ENCODE data around the gene GCLC.
"Not testable (repeated sequence)": the region's sequence is repeated elsewhere in the genome, so short reads cannot be mapped to it uniquely, and the experiment has no call there.

The GCLC gene

DNA sequence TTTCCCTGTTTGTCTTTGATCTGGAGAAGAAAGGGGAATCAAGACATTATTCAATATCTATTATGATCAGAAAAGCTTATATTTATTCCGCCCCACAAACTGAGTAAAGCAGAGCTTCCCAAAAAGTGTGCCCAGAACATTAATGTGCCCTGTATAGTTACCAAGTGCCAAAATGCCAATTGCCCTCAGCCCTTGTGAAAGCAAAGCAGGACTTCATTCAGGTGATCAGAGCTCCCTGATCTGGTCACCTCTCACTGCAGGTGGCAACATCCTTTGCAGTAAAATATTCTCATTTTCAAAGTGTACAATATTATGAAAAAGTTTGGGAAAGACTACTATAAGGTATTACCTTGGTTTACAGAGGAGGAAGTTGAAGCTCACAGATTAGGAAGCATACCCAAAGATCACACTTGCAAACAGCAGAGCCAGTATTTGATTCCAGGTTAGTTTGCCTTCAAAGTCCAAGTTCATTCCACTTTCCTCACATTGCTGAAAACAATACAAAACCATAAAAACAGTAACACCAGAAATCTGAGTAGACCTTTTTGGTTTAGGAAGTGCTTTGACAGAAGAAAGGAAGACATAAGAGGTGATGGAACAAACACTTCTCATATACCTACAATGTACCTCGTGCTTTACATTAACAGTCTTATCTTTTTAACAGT, 19.6 kb upstream of the GCLC start:
- DNase-seq (ENCODE audit: low read depth in 1 of 2, low spot score in 1 of 2), result no peak

DNA sequence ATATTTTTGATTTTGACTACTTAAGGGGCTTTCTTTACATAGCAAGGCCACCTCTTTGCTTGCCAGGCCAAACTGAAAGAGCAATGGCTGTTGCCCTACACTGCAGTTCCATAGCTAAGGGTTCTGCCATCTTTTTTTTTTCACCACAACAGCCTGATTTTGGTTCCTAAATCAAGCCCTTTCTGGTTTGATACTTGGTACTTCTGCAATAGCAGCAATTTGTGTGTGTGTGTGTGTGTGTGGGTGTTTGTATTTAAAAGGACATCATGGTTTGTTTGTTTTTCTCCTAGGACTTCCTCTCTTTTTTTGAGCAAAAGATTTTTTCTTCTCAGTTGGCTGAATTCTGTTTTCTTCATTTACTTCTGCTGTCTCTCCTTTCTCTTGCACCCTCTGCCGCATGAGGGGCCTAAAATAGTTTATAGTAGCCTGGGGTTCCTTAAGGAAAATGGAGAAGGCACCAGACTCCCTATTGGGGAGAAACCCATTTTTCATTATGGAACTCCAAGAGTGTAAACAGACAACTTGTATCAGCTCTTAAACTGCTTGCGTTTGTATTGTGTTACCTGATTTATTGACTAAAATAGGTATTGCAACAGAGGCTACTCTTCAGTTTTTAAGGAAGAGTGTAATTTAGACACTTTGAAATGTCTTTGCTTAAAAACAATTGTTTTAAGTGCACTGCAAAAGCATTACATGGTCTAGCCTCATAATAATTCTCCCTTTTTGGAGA, 12.2 kb upstream of the GCLC start:
- no peak for DNase-seq (ENCODE audit: low read depth in 1 of 2, low spot score in 1 of 2)

DNA sequence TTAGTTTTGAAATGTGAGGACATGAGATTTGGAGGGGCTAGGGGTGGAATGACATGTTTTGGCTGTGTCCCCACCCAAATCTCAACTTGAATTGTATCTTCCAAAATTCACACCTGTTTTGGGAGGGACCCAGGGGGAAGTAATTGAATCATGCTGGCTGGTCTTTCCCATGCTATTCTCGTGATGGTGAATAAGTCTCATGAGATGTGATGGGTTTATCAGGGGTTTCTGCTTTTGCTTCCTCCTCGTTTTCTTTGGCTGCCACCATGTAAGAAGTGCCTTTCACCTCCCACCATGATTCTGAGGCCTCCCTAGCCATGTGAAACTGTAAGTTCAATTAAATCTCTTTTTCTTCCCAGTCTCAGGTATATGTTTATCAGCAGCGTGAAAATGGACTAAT, 8.7 kb upstream of the GCLC start:
- DNase-seq (ENCODE audit: low read depth in 1 of 2, low spot score in 1 of 2), result not testable (repeated sequence)

DNA sequence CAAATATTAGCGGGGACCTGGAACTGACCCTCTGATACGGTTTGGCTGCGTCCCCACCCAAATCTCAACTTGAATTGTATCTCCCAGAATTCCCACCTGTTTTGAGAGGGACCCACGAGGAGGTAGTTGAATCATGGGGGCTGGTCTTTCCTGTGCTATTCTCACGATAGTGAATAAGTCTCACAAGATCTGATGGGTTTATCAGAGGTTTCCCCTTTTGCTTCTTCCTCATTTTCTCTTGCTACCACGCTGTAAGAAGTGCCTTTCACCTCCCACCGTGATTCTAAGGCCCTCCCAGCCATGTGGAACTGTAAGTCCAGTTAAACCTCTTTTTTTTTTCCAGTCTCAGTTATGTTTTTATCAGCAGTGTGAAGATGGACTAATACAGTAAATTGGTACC, 6.8 kb upstream of the GCLC start:
- not testable (repeated sequence) for DNase-seq (ENCODE audit: low read depth in 1 of 2, low spot score in 1 of 2)

DNA sequence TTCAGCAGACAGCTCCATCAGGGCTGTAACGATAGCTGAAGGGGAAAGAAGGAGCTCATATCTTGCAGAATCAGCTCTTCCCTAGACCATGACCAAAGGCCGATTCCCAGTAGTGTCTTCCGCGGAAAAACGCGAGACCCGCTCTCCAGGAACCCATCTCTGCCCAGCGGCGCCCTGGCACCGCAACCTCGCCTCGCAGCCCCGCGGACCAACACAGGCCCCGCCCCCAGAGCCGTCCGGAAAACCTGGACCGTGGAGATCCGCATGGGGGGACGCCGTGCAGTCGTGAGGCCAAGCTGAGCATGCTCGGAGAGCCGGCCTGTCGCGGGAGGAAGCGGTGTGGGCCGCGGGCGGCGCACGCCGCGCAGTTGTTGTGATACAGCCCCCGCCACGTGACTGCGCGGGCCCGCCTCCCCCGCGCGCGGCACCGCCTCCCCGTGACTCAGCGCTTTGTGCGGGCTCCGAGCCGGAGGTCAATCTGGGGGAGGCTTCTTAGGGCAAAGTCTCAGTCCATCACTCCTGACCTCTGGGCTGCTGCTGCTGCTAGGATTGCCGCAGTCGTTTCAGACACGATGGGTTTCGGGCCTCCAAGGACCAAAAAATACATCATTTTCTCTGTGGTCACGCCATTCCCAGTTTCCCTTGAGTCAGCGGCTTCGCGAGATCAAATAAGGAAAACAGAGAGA, 3.1 kb upstream of the GCLC start:
- peak; percentile 83 to 90 for DNase-seq (ENCODE audit: low read depth in 1 of 2, low spot score in 1 of 2)

DNA sequence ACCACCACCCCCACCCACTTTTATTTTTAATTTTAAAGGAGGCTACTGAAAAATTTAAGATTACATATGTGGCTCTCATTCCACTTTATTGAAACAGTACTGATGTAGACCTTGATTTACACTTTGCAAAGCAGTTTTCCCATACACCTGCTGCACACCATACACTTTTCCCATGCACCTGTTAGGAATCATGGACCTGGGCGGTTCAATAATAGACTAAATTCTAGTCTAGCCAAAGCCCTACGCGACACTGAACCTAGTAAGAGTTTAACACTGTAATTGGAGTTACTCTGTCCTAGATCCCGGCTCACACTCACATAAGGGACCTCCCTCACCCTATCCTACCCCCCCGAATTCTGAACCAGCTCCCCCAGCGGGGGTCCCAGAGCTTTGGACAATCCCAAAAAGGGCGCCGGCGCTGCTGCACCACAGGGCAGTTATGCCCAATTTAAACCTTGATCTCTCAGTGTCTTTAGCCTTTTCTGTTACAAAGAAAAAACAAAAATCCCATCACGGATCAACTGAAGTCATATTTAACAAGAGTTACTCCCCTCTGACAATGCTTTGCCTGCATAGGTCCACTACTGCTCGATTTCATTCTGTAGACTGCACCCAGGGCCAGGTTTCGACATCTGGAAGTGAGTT, 2.4 kb upstream of the GCLC start:
- no peak for DNase-seq (ENCODE audit: low read depth in 1 of 2, low spot score in 1 of 2)

DNA sequence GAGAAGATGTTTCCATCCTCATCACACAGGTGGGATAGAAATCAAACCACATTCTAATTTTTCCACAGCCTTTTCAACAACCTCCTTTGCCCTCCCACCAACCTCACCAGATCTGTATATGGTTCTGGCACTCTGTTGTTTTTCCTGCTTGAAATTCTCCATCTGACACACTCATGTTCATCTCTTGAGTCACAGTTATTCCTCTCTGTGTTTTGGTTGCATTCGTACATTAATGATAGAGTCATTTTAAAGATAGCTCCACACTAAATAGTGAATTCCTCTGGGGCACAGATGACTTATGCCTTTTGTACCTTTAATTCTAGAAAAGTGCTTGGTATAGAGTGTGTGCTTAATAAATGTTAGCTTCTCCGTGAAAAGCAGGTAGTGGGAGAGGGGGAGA, 1.4 kb upstream of the GCLC start:
- DNase-seq (ENCODE audit: low read depth in 1 of 2, low spot score in 1 of 2), result no peak

DNA sequence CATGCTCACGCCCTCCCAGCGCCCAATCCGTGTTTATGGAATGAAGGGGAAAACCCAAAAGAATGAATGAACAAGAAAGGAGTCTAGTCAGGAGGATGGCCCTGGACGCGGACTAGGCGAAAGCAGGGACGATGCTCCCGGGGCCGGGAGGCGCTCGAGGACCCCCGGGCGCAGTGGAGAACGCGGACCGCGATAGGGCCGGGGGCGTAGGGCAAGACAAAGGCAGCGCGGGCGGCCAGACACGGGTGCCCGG, 758 bp downstream of the GCLC start:
- no peak for DNase-seq (ENCODE audit: low read depth in 1 of 2, low spot score in 1 of 2)

DNA sequence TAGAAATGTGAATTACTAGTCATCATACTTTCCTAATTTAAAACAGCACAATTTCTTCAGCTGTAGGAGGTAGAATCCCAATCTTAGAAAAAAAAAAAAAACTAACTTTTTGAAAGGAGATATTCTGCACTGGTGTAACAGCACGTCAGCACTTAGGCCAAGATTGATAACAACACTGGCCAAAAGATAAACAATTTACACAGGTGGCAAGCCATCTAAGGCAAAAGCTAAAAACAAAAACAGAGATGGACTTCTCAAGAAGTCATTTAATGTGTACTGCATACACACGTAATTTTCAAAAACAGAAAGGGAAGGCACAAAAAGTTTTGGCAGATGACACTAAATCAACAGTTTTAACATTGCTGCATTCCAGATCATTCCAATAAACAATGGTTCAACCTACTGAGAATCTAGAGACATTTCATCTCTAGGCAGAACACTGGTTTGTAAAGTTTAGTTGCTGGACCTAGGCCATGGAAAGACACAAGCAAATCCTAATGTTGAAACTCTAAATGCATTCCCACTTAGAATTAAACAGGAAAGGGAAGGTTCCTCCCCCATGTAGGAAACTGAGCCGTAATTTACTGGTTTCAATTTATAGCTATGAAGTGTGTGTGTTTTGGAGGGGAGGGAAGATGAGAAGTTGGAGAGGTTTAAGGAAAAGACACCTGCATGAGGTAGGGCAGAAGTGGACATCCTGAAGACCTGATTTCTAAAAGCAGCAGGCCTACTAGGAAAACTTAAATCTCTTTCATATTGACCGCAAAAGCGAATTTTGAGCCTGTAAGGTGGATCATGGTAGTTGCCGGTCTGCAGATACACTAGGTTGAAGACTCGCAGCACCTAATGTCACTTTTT, 1.3 kb downstream of the GCLC start:
- no peak for DNase-seq (ENCODE audit: low read depth in 1 of 2, low spot score in 1 of 2)

DNA sequence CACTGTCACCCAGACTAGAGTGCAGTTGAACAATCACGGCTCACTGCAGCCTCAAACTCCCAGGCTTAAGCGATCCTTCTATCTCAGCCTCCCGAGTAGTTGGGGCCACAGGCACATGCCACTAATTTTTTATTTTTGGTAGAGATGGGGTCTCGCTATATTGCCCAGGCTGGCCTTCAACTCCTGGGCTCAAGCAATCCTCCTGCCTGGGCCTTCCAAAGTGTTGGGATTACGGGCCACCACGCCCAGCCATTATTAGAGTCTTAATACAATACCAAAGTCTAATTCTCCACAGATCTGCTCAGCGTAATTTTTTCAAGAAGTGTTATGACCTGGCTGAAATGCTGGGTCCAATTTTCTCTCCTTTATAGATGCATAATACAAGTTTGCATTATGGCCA, 3.0 kb downstream of the GCLC start:
- DNase-seq (ENCODE audit: low read depth in 1 of 2, low spot score in 1 of 2), result no peak

DNA sequence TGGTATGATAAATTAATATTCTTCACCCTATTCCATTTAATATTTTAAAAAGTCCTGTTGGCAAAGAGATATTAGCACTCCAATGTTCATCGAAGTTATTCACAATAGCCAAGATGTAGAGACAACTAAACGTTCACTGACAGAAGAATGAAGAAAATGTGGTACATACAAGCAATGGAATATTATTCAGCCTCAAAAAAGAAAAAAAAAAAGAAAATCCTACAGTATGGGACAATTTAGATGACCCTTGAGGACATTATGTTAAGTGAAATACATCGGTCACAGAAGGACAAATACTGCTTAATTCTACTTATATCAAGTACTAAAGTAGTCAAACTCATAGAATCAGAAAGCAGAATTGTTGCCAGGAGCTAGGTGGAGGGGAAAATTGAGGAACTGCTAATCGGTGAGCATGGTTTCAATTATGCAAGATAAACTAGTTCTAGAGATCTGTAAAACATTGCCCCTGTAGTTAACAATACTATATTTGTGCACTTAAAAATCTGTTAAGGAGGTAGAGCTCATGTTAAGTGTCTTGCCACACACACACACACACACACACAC, 4.7 kb downstream of the GCLC start:
- DNase-seq (ENCODE audit: low read depth in 1 of 2, low spot score in 1 of 2), result no peak

DNA sequence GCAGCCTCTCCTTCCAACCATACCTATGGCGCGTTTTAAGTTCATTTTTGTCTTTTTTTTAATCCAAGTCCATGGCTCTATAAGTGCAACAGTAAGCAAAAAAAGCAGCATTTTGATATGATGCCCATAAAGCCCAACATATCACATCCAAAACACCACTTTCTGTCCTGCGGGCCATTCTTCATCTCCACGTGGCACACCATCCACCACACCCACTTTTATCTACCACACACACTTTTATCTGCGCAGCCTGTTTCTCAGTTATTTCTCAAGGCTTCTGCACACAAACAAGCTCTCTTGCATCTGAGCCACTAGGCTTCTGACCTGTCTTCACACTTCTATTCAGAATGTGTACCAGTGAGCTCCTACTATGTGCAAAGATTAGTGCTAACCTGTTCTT, 5.3 kb downstream of the GCLC start:
- no peak for DNase-seq (ENCODE audit: low read depth in 1 of 2, low spot score in 1 of 2)

DNA sequence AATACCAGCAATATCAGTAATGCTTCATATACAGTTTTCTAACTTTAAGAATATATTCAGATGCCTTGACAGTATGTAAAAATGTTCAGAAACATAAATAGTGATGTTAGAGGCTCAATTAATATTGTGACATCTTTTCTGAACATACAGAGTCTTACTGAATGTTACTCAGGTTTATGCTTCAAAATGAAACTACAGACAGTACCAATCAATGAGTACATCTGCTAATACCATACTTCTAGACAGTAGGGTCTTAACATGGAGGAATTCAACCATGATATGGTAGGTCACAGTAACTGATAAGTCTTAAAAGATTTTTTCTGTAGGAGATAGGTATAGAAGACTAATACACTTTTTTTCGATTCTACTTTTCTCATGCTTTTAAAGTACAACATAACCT, 8.3 kb downstream of the GCLC start:
- no peak for DNase-seq (ENCODE audit: low read depth in 1 of 2, low spot score in 1 of 2)

DNA sequence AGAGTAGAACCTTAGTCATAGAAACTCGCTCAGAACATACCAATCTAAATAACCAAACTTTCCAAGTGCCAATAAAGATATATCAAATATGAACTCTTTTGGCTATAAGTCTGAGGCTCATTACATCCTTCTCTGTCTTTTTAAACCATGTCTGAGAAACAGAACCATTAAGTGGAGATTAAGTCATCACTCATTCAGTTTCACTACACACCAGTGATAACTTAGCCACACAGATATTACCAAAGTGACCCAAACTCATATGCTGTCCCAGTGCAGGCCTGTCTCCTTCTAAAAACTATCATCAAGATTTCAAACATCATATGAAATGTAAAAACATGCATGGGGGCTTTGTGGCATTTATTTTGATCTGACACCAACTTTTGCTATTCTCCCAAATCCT, 12.0 kb downstream of the GCLC start:
- no peak for DNase-seq (ENCODE audit: low read depth in 1 of 2, low spot score in 1 of 2)

DNA sequence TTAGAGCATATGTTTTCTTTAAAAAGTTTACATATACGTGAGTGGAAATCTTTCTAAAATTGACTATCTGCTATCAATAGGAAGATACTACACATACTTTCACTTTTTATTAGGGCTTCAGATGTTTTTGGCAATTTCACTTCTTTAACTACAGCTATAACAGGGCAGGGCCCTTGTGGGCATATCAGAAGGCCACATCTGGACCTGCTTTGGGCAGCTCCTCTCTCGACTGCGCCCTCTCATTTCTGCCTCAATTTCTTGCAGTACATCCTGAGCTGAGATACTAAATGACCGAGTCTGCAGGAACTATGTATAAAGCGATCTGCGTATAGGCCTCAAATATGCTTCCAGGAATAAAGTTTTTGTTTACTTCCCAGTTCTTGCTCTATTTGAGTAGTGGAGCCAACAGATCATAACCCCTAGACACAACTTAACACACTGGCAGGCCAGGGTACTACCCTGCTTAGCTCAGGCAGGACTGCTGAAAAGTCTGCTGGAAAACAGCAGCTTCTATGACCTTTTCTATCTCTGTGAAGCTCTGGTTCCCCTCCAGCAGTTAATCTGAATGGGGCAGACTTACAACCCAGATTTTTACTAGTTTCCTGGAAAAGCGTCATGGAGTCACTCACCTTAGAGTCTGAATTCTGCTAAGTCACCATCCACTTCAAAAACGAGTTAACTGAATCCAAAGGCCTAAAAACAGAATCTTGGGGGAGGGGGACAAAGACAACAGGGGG, 12.7 kb downstream of the GCLC start:
- DNase-seq (ENCODE audit: low read depth in 1 of 2, low spot score in 1 of 2), result no peak

DNA sequence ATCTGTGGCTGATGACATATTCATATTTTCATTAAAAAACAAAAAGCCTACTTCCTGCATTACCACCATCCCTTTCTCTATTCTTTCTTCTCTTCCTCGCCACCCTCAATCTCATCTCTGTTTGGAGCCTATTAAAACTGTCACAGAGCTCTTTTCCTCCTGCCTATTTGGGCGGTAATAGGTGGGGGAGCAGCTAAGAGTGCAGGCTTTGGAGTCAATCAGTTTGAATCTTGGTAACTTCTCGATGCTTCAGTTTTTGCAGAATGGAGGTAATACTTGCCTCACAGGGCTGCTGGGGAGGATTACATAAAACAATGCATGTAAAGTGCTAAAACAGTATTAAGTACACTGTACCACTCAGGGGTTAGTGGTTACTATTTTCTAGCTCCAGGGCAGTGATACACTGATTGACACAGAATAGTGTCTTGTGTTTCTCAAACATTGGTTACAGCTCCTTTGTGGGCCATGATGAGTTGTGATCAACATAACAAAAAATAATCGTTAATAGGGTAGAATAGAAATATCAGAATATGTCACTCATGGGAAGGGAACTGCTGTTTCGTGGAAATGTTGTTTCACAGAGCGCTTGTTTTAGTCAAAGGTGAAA, 14.0 kb downstream of the GCLC start:
- DNase-seq (ENCODE audit: low read depth in 1 of 2, low spot score in 1 of 2), result no peak

DNA sequence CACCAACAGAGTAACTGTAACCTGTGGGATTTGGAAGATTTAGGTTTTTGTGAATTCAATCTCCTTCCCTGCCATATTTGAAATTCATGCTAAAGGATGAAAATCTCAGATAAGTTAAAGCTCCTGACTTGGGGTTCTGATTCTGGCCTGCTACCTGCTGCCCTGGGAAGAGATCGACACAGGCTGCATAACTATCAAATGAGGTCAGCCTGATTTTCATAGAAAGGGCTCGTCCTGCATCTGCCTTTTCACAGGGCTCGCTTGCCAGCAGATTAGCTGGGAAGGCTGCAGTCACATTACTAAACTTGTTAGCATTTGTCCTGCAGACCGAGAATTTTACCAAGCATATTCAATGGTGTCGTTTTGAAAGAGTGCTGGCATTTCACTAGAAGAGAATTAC, 14.6 kb downstream of the GCLC start:
- no peak for DNase-seq (ENCODE audit: low read depth in 1 of 2, low spot score in 1 of 2)

DNA sequence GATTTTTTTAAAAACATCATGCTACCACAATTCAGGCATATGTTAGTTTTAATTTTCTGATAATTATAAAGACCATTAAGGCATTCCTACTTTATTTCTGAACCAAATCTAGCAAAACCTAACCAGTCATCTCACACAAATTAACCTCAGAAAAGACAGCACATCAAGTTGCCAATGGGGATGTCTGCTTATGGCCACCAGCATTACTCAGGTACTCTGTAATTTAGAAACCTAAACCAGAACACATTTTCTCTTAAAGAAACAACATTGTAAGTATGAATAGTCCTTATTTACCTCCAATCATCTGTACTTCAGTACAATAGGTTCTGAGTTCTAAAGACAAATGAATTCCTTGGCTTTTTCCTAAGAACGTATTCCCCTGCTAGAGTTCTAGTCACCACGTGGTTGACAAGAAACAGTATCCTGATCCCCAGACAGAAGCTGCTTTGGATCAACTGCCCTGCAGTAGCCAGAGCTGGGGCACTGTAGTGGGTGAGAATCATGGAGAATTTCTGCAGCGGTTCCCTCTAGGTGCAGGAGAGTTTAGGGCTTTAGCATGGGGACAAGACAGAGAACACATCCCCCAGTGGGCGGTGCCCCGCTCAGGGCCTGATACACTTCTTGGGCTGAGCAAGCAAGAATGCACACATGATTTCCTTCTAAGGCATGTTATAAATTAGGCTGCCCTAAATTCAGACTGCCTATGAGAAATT, 15.4 kb downstream of the GCLC start:
- no peak for DNase-seq (ENCODE audit: low read depth in 1 of 2, low spot score in 1 of 2)

DNA sequence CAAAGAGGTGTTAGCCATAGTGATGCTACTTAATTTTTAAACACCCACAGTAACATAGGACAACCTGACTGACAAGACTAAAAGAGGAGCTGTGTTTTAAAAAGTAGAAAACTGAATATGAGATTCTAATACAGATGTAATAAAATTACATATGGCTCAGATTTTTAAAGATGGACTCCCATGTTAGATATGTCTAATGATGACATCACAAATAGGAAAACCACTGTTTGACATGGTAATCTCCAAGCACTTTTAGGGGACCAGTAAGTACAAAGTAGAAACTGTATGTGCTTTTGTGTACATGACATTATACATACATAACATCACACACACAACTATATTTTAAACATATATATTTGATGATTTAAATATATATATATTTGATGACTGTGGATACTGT, 16.8 kb downstream of the GCLC start:
- DNase-seq (ENCODE audit: low read depth in 1 of 2, low spot score in 1 of 2), result no peak
